HL-60/S4 treated with retinoic acid at 250 ng/mL for 4 days and 3 days (cell line): ENCODE data around the gene CDK17.
"Not testable (repeated sequence)": the region's sequence is repeated elsewhere in the genome, so short reads cannot be mapped to it uniquely, and the experiment has no call there.

Experiments used
- in situ Hi-C: fragments of 300-500 bp; cut with MboI; formaldehyde crosslinking; loops from 2 replicates; pipeline ENCODE4 v1.7.0; 2022; ENCODE audit warnings: low sequenced_read_pairs

The CDK17 gene

GRCh38 chr12:96399919-96400630 lies at the start of gene CDK17:
Gene CDK17 (minus strand): TSS chr12:96400439. CDS start chr12:96334836, 65,603 bp downstream.
- in situ Hi-C loops = no loop called here

- in situ Hi-C loops = no loop called here
Measured at GRCh38 chr12:96448300-96448699, 48.1 kb upstream of the CDK17 start.

- in situ Hi-C loops = no loop called here
Measured at GRCh38 chr12:96447256-96447655, 47.0 kb upstream of the CDK17 start.

- in situ Hi-C loops = no loop called here
Measured at GRCh38 chr12:96445691-96446583, 45.7 kb upstream of the CDK17 start.

- in situ Hi-C loops = no loop called here
Measured at GRCh38 chr12:96444399-96444798, 44.2 kb upstream of the CDK17 start.

- in situ Hi-C loops = no loop called here
Measured at GRCh38 chr12:96442906-96443305, 42.7 kb upstream of the CDK17 start.

GRCh38 chr12:96441816-96442215 lies 41.6 kb upstream of the CDK17 start:
- in situ Hi-C loops = no loop called here

- in situ Hi-C loops = no loop called here
Measured at GRCh38 chr12:96438330-96438729, 38.1 kb upstream of the CDK17 start.

- in situ Hi-C loops = no loop called here
Measured at GRCh38 chr12:96437171-96437445, 36.9 kb upstream of the CDK17 start.

- in situ Hi-C loops = no loop called here
Measured at GRCh38 chr12:96436366-96437170, 36.3 kb upstream of the CDK17 start.

- in situ Hi-C loops = no loop called here
Measured at GRCh38 chr12:96434107-96434506, 33.9 kb upstream of the CDK17 start.

GRCh38 chr12:96432496-96433321 lies 32.5 kb upstream of the CDK17 start:
- in situ Hi-C loops = not testable (repeated sequence)

GRCh38 chr12:96431067-96431466 lies 30.8 kb upstream of the CDK17 start:
- in situ Hi-C loops = no loop called here

- in situ Hi-C loops = no loop called here
Measured at GRCh38 chr12:96427269-96427729, 27.1 kb upstream of the CDK17 start.

GRCh38 chr12:96425951-96426350 lies 25.7 kb upstream of the CDK17 start:
- in situ Hi-C loops = no loop called here

GRCh38 chr12:96425321-96425720 lies 25.1 kb upstream of the CDK17 start:
- in situ Hi-C loops = no loop called here

- in situ Hi-C loops = no loop called here
Measured at GRCh38 chr12:96424601-96425000, 24.4 kb upstream of the CDK17 start.

- in situ Hi-C loops = no loop called here
Measured at GRCh38 chr12:96422192-96422591, 22.0 kb upstream of the CDK17 start.

- in situ Hi-C loops = no loop called here
Measured at GRCh38 chr12:96421014-96421413, 20.8 kb upstream of the CDK17 start.

GRCh38 chr12:96420277-96420835 lies 20.1 kb upstream of the CDK17 start:
- in situ Hi-C loops = no loop called here
